LNCaP clone FGC (cell line): Measurements from ENCODE around the gene GRIA1.

Experiments
- DNase-seq: peaks from one replicate; pipeline ENCODE4 v3.0.0-alpha.2; 2011; ENCODE audit warnings: low read depth
- H3K4me3 ChIP-seq: 2 replicates; pipeline ENCODE4 v1.5.1; 2011; ENCODE audit warnings: mild to moderate bottlenecking, low read depth, low read length, control low read depth
- CTCF ChIP-seq: IDR thresholded peaks from 2 replicates; pipeline ENCODE4 v1.5.1; 2012; ENCODE audit warnings: mild to moderate bottlenecking; ENCODE audit not compliant: control insufficient read depth, insufficient read depth; ENCODE audit errors: extremely low read depth

The GRIA1 gene

DNA sequence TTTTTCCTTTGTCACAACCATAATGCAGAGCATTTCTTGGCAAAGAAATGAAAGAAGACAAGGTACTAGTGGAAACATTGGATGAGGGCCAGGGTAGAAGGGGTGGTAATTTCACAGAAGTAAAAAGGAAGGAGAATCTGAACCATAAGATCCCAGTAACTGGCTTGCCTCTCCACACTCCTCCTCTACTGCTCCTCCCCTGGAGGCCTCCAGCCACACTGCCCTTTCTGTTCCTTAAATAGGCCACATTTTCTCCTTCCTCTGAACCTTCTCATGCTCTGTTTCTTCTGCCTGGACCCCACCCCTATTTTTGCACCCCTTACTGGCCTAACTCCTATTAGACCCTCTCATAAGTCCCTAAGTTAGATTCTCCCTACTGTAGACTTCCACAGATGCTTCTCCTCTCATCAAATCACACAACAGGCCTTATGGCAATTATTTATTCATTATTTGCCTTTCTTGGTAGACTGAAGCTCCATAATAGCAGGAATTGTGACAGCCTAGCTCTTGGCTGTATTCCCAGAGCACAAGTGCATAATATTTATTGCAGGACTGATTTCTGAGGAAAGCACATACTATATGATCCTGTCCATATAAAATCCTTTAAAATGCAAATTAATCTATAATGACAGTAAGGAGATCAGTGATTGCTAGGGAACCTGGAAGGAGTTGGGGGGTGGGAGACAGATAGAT lies 31.3 kb upstream of the GRIA1 start:
- no peak for DNase-seq
- no peak overlapping the region for H3K4me3 ChIP-seq
- TF ChIP-seq CTCF, result no peak

DNA sequence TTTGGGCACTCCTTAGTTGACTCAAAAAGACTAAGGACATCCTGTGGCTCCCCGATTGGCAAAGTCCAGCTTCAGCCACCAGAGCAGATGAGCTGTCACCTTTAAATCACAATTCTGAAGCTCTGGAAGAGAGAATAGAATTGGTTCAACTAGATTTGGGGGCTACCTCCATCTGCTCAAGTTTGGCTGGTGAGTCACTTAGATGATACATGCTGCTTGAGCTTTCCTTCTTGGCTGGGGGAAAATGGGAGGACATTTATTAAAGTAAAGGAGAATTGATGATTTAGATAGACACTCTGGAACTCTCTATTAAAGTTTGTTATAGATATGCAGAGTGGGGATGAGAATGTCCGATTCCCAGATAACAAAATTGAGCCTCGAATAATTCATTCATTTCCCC lies 30.0 kb upstream of the GRIA1 start:
- TF ChIP-seq CTCF, result no peak
- DNase-seq, result no peak
- no peak overlapping the region for H3K4me3 ChIP-seq

DNA sequence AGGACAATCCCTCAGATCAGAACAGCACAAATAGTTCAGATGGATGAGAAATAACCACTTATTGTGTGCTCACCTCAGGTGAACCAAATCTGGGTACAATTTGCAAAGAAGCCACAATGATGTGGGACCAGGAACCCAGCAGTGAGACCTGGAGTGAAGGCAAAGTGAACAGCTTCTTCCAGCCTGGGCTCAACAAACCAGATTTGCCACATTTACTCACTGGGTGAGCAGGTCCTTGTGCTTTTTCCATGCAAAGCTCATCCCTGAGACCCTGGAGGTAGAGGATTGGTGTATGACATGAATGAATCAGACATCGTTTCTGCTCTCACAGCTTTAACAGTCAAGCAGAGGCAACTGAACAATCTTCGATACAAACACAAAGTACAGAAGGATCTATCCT lies 29.1 kb upstream of the GRIA1 start:
- DNase-seq, result no peak
- H3K4me3 ChIP-seq, result no peak overlapping the region
- no peak for TF ChIP-seq CTCF

DNA sequence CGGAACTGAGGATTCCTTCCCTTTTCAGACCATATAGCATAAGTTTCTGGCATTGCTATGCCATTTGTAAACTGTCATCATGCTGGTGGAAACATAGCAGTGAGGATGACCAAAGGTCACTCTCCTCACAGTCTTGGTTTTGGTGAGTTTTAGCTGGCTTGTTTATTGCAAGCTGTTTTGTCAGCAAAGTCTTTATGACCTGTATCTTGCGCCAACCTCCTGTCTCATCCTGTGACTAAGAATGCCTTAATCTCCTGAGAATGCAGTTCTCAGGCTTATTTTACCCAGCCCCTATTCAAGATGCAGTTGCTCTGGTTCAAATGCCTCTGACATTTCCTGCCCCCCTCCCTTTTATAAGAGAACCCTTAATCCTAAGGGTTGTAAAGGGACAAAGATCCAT lies 26.7 kb upstream of the GRIA1 start:
- H3K4me3 ChIP-seq, result no peak overlapping the region
- DNase-seq, result no peak
- TF ChIP-seq CTCF, result no peak

DNA sequence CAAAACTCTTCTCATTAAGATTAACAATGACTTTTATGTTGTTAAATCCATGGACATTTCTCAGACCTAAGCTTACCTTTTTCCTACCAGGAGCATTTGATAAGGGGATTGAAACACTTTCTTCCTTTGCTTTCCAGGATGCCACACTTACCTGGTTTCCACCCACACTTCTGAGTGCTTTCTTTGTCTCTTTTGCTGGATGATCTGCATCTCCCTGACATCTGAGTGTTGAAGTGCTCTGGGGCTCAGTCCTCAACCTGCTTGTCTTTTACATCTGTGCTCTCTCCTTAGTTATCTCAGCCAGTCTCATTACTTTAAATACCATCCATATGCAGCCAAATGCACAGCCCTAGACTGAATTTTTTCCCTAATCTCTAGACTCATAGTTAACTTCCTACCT lies 22.9 kb upstream of the GRIA1 start:
- no peak for TF ChIP-seq CTCF
- no peak for DNase-seq
- H3K4me3 ChIP-seq, result no peak overlapping the region

DNA sequence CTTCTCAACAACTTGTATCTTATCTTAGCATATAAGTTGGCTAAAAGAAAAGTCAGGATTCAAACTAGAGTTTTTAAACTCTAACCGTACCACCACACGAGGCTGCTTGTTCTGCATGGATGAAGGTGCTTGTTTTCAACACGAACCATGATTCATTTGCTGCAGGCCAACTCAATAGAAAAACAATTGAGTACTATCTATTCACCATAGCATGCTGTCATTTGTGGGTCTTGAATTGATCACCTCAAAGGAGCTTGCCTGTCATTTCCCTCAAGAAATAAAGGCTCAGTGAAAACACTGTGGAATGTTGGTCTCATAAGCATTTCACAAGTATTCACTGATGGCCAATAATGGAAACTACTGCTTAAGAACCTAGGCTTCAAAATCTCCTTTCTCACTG lies 21.0 kb upstream of the GRIA1 start:
- no peak for DNase-seq
- H3K4me3 ChIP-seq, result no peak overlapping the region
- no peak for TF ChIP-seq CTCF

DNA sequence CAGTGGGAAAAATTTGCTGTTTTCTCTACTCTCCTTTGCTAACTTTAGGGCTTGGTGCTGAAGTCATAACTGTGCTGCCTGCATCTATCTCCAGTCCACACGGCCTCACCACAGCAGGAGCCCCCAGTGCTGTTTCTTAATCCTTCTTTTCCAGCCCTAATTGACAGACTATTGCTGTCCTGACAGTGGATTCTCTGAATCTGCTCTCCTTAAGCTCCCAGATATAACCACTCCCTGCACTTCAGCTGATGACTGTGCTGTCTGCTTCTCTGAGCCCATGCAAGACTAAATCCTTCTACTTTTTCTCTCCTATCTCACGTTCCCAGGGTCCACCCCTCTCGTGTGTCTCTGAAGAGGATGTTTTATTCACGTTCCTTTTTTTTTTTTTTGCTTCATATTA lies 19.7 kb upstream of the GRIA1 start:
- no peak for TF ChIP-seq CTCF
- no peak overlapping the region for H3K4me3 ChIP-seq

More for the DNA sequence above, 19.7 kb upstream of the GRIA1 start:
- no peak for DNase-seq
